WTC11 (cell line): ENCODE results near the gene SYCP3. TPM values are rescaled to one million over a fixed set of nuclear protein-coding genes. Genes with fewer than 3 reads are reported as not detected.

Source experiments
- ATAC-seq: fragments of 200-7000 bp; cut with Tn5 transposase; 2 replicates; pipeline ENCODE4 v1.10.0; 2021; ENCODE audit warnings: mild to moderate bottlenecking, moderate library complexity
- CTCF ChIA-PET: fragments of 300-600 bp; sonication (Branson Sonifier 250); formaldehyde crosslinking; loops from one replicate; lab custom pipeline; 2021; ENCODE audit warnings: antibody characterized with exemption; lab: Charles Lee
- POLR2A ChIA-PET: fragments of 350-600 bp; sonication (Branson Sonifier 250); formaldehyde crosslinking; loops from one replicate; lab custom pipeline; 2021; ENCODE audit warnings: antibody characterized with exemption; lab: Charles Lee
- DNase-seq: peaks from one replicate; pipeline ENCODE4 v3.0.0; 2021; ENCODE audit warnings: low spot score
- H3K27ac Mint-ChIP-seq: 2 replicates; pipeline ENCODE4 v1.8.0; 2021; ENCODE audit warnings: mixed read lengths
- H3K27me3 Mint-ChIP-seq: 2 replicates; pipeline ENCODE4 v1.8.0; 2021; ENCODE audit warnings: low read depth, mild to moderate bottlenecking, moderate library complexity, mixed read lengths
- H3K36me3 Mint-ChIP-seq: 2 replicates; pipeline ENCODE4 v1.8.0; 2021; ENCODE audit warnings: mixed read lengths
- H3K4me1 Mint-ChIP-seq: 2 replicates; pipeline ENCODE4 v1.8.0; 2022; ENCODE audit warnings: mixed read lengths
- H3K4me3 Mint-ChIP-seq: 2 replicates; pipeline ENCODE4 v1.8.0; 2021; ENCODE audit warnings: mild to moderate bottlenecking, moderate library complexity, mixed read lengths
- H3K9me3 Mint-ChIP-seq: 2 replicates; pipeline ENCODE4 v1.8.0; 2021; ENCODE audit warnings: mixed read lengths
- AFF4 ChIP-seq: sonication (generic); formaldehyde crosslinking; IDR thresholded peaks from 2 replicates; pipeline ENCODE4 v1.8.1; 2023; ENCODE audit warnings: mild to moderate bottlenecking, missing genetic modification reagents, borderline replicate concordance
- E2F5 ChIP-seq: sonication (generic); formaldehyde crosslinking; IDR thresholded peaks from 2 replicates; pipeline ENCODE4 v1.8.1; 2022; ENCODE audit warnings: mild to moderate bottlenecking, moderate library complexity, missing genetic modification reagents
- ETV6 ChIP-seq: sonication (generic); formaldehyde crosslinking; IDR thresholded peaks from 2 replicates; pipeline ENCODE4 v1.8.1; 2022; ENCODE audit warnings: mild to moderate bottlenecking, missing genetic modification reagents
- GRHL2 ChIP-seq: fragments of 250-450 bp; sonication (Bioruptor Pico); IDR thresholded peaks from 2 replicates; pipeline ENCODE4 v1.8.0; 2022; ENCODE audit warnings: mild to moderate bottlenecking, moderate library complexity; ENCODE audit not compliant: insufficient replicate concordance, severe bottlenecking
- IRF1 ChIP-seq: sonication (generic); formaldehyde crosslinking; IDR thresholded peaks from 2 replicates; pipeline ENCODE4 v1.8.0; 2023; ENCODE audit warnings: missing genetic modification reagents
- IRF2 ChIP-seq: sonication (generic); formaldehyde crosslinking; IDR thresholded peaks from 2 replicates; pipeline ENCODE4 v1.8.0; 2022; ENCODE audit warnings: low read depth, missing genetic modification reagents, borderline replicate concordance
- MLX ChIP-seq: sonication (generic); formaldehyde crosslinking; IDR thresholded peaks from 2 replicates; pipeline ENCODE4 v1.8.1; 2023; ENCODE audit warnings: mild to moderate bottlenecking, missing genetic modification reagents, moderate library complexity
- PREB ChIP-seq: sonication (generic); formaldehyde crosslinking; IDR thresholded peaks from 2 replicates; pipeline ENCODE4 v1.8.1; 2022; ENCODE audit warnings: mild to moderate bottlenecking, missing genetic modification reagents, moderate library complexity, borderline replicate concordance
- RELA ChIP-seq: sonication (generic); formaldehyde crosslinking; IDR thresholded peaks from 2 replicates; pipeline ENCODE4 v1.8.1; 2022; ENCODE audit warnings: missing genetic modification reagents, mild to moderate bottlenecking, borderline replicate concordance
- TCF7 ChIP-seq: sonication (generic); formaldehyde crosslinking; IDR thresholded peaks from 2 replicates; pipeline ENCODE4 v1.8.0; 2022; ENCODE audit warnings: mild to moderate bottlenecking, low read depth, missing genetic modification reagents, moderate library complexity
- ZNF138 ChIP-seq: sonication (generic); formaldehyde crosslinking; conservative IDR thresholded peaks from 2 replicates; pipeline ENCODE4 v1.8.1; 2022; ENCODE audit warnings: mild to moderate bottlenecking, moderate library complexity, missing genetic modification reagents
- ZNF232 ChIP-seq: sonication (generic); formaldehyde crosslinking; IDR thresholded peaks from 2 replicates; pipeline ENCODE4 v1.8.0; 2022; ENCODE audit warnings: mild to moderate bottlenecking, missing genetic modification reagents
- ZNF317 ChIP-seq: sonication (generic); formaldehyde crosslinking; IDR thresholded peaks from 2 replicates; pipeline ENCODE4 v1.8.1; 2023; ENCODE audit warnings: low read depth, mild to moderate bottlenecking, moderate library complexity, missing genetic modification reagents, borderline replicate concordance
- ZNF423 ChIP-seq: fragments of 250-450 bp; sonication (Bioruptor Pico); IDR thresholded peaks from 2 replicates; pipeline ENCODE4 v2.1.2; 2022; ENCODE audit warnings: mild to moderate bottlenecking, moderate library complexity
- ZSCAN18 ChIP-seq: fragments of 250-450 bp; sonication (Bioruptor Pico); IDR thresholded peaks from 2 replicates; pipeline ENCODE4 v2.1.2; 2022; ENCODE audit warnings: mild to moderate bottlenecking, moderate library complexity
- total RNA-seq: library from RNA; stranded (reverse); gene quantifications from 3 replicates; pipeline ENCODE4 v1.2.3, GENCODE V29; 2021
- TF ChIP-seq, protein P1 (sequence below): sonication (generic); formaldehyde crosslinking; conservative IDR thresholded peaks from 2 replicates; pipeline ENCODE4 v1.8.1; 2022; ENCODE audit warnings: mild to moderate bottlenecking, missing genetic modification reagents
- TF ChIP-seq, protein P2 (sequence below): fragments of 250-450 bp; sonication (Bioruptor Pico); IDR thresholded peaks from 2 replicates; pipeline ENCODE4 v1.8.0; 2021; ENCODE audit warnings: mild to moderate bottlenecking
- TF ChIP-seq, protein P3 (sequence below): fragments of 250-450 bp; sonication (Bioruptor Pico); IDR thresholded peaks from 2 replicates; pipeline ENCODE4 v1.9.0; 2021; ENCODE audit warnings: moderate library complexity, mild to moderate bottlenecking, inconsistent platforms, borderline replicate concordance
- TF ChIP-seq, protein P4 (sequence below): sonication (generic); formaldehyde crosslinking; IDR thresholded peaks from 2 replicates; pipeline ENCODE4 v1.8.1; 2023; ENCODE audit warnings: mild to moderate bottlenecking, missing genetic modification reagents, moderate library complexity

The SYCP3 gene
- total RNA-seq, 1 experiment from 2014 or later = 0.15 TPM

DNA sequence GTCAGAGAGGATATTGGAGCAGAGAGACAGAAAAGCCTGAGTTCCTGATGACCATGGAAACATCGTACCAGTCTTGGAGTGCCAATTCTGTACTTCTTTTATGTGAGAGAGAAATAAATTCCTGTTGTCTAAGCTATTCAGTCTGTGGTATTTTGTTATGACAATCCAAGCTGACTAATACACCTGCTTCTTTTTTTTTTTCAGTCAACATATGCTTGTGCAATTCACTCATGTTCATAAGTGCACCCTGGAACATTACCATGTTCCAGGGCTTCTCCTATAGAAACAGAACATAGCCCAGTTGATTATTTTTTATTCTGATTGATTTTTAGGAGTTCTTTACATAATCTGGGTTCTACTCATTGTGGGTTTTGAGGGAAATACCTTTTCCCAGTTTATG, 43.6 kb downstream of the SYCP3 start:
- ChIA-PET POLR2A (no interaction called here), CTCF (no interaction called here)
- TF ChIP-seq ZNF232 (no peak), MLX (CRISPR knock-in tag) (no peak), IRF2 (no peak), ETV6 (CRISPR knock-in tag) (no peak), ZSCAN18 (CRISPR knock-in tag) (no peak), RELA (CRISPR knock-in tag) (no peak)
- Mint-ChIP-seq H3K4me3 (no peak overlapping the region), H3K4me1 (peaks cover 25% of the 10 kb centered on the region), H3K27ac (no peak overlapping the region), H3K27me3 (peaks cover 23% of the 10 kb centered on the region), H3K9me3 (no peaks in the 10 kb centered on the region), H3K36me3 (no peaks in the 10 kb centered on the region)
- no peak for ATAC-seq
- no peak for DNase-seq

DNA sequence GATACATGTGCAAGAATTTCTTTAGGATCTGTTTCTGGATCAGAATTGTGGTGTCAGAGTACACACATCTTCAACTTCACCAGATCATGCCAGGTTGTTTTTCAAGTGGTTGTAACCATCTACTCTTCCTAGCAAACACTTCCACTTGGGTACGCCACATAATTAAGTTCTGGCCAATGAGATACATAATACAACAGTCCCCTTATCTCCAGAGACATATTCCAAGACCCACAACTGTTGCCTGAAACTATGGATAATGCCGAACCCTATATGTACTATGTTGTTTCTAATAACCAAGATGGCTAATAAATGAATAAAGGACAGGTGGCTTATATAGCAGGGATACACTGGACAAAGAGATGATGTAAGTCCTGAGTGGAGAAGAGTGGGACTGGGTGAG, 44.3 kb downstream of the SYCP3 start:
- TF ChIP-seq ETV6 (CRISPR knock-in tag) (no peak), AFF4 (no peak), IRF1 (no peak), ZNF138 (CRISPR knock-in tag) (no peak), ZNF423 (CRISPR knock-in tag) (no peak)
- TF ChIP-seq, protein P1, sequence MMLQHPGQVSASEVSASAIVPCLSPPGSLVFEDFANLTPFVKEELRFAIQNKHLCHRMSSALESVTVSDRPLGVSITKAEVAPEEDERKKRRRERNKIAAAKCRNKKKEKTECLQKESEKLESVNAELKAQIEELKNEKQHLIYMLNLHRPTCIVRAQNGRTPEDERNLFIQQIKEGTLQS = no peak
- TF ChIP-seq, protein P2, sequence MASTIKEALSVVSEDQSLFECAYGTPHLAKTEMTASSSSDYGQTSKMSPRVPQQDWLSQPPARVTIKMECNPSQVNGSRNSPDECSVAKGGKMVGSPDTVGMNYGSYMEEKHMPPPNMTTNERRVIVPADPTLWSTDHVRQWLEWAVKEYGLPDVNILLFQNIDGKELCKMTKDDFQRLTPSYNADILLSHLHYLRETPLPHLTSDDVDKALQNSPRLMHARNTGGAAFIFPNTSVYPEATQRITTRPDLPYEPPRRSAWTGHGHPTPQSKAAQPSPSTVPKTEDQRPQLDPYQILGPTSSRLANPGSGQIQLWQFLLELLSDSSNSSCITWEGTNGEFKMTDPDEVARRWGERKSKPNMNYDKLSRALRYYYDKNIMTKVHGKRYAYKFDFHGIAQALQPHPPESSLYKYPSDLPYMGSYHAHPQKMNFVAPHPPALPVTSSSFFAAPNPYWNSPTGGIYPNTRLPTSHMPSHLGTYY (CRISPR knock-in tag) = no peak
- TF ChIP-seq, protein P3, sequence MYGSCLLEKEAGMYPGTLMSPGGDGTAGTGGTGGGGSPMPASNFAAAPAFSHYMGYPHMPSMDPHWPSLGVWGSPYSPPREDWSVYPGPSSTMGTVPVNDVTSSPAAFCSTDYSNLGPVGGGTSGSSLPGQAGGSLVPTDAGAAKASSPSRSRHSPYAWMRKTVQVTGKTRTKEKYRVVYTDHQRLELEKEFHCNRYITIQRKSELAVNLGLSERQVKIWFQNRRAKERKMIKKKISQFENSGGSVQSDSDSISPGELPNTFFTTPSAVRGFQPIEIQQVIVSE (CRISPR knock-in tag) = no peak
- TF ChIP-seq, all 79 proteins: peak for 0

DNA sequence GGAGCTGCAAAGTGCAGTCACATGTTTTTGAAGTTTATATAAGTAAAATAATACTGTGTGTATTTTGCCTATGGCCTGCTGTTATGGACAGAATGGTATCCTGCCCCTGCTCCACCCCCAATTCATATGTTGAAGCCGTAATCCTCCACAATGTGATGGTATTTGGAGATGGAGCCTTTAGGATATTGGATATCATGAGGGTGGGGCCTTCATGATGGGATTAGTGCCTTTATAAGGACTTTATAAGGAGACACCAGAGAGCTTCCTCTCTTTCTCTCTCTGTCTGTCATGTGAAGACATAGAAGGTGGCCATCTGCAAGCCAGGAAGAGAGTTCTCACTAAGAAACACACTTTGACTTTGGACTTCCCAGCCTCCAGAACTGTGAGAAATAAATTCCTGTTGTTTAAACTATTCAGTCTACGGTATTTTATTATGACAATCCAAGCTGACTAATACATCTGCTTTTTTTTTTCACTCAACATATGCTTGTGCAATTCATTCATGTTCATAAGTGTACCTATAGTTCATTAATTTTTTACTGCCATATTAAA, 44.9 kb downstream of the SYCP3 start:
- Mint-ChIP-seq H3K4me1 (peaks cover 16% of the 10 kb centered on the region), H3K4me3 (no peak overlapping the region), H3K27ac (no peak overlapping the region), H3K27me3 (peaks cover 23% of the 10 kb centered on the region), H3K9me3 (no peaks in the 10 kb centered on the region), H3K36me3 (no peaks in the 10 kb centered on the region)
- DNase-seq (no peak), ATAC-seq (no peak)
- POLR2A ChIA-PET = no interaction called here
- CTCF ChIA-PET = no interaction called here
- no peak for TF ChIP-seq PREB (CRISPR knock-in tag)
- no peak for TF ChIP-seq E2F5 (CRISPR knock-in tag)
- TF ChIP-seq ZNF317 (CRISPR knock-in tag) = no peak
- TF ChIP-seq TCF7 (CRISPR knock-in tag) = no peak
- no peak for TF ChIP-seq GRHL2 (CRISPR knock-in tag)
- TF ChIP-seq, protein P4, sequence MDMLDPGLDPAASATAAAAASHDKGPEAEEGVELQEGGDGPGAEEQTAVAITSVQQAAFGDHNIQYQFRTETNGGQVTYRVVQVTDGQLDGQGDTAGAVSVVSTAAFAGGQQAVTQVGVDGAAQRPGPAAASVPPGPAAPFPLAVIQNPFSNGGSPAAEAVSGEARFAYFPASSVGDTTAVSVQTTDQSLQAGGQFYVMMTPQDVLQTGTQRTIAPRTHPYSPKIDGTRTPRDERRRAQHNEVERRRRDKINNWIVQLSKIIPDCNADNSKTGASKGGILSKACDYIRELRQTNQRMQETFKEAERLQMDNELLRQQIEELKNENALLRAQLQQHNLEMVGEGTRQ (CRISPR knock-in tag) = no peak

More for the DNA sequence above, 44.3 kb downstream of the SYCP3 start:
- Mint-ChIP-seq H3K27me3 (peaks cover 23% of the 10 kb centered on the region), H3K4me1 (peaks cover 21% of the 10 kb centered on the region), H3K9me3 (no peaks in the 10 kb centered on the region), H3K36me3 (no peaks in the 10 kb centered on the region), H3K4me3 (no peak overlapping the region), H3K27ac (no peak overlapping the region)
- ChIA-PET POLR2A (no interaction called here), CTCF (no interaction called here)
- DNase-seq = no peak
- no peak for ATAC-seq
